Measurements from ENCODE around the gene SHISA7. TPM values are rescaled to one million over a fixed set of nuclear protein-coding genes. Genes with fewer than 3 reads are reported as not detected.

Gene SHISA7
- polyA plus RNA-seq, 1 of the 3 experiments (the other 2 are of a cell fraction), result 0.02 TPM

GRCh38 chr19:55387736-55388497 lies 55.2 kb downstream of the SHISA7 start:
- no peak for TF ChIP-seq NFIC (IDR thresholded peaks at IDR 0.05; ENCODE audit: borderline replicate concordance)
- no peak for TF ChIP-seq SIN3A (IDR thresholded peaks at IDR 0.05; ENCODE audit: borderline replicate concordance, low read depth, low read length)
- no peak for TF ChIP-seq CHD2 (IDR thresholded peaks at IDR 0.05; ENCODE audit: low read length, partially characterized antibody)
- TF ChIP-seq FOXM1 (IDR thresholded peaks at IDR 0.05; ENCODE audit: low read depth), result no peak
- no peak for TF ChIP-seq NRF1 (IDR thresholded peaks at IDR 0.05; ENCODE audit: low read depth, low read length)
- TF ChIP-seq EZH2phosphoT487 (IDR thresholded peaks at IDR 0.05; ENCODE audit: borderline replicate concordance, low read depth), result no peak
- TF ChIP-seq RAD21 (IDR thresholded peaks at IDR 0.05; ENCODE audit: low read length), result no peak
- no peak for TF ChIP-seq REST (IDR thresholded peaks at IDR 0.05; ENCODE audit: low read depth, low read length)
- Histone ChIP-seq H3K9me2 (no peaks in the 10 kb centered on the region), H4K20me1 (ENCODE audit: insufficient read depth) (peaks cover 65% of the 10 kb centered on the region), H2AFZ (ENCODE audit: low read depth) (no peak overlapping the region), H3K9ac (peak overlapping the region; percentile 97), H3K27ac (ENCODE audit: low read depth in 2 of 2, low read length in 1 of 2) (no peak overlapping the region; a peak in 1 of 4 replicates), H3K27me3 (ENCODE audit: insufficient read depth) (no peaks in the 10 kb centered on the region), H3K9me3 (no peaks in the 10 kb centered on the region), H3K36me3 (replicated peaks in 1 of 2; ENCODE audit: control insufficient read depth in 1 of 2, insufficient read depth in 2 of 2, low read length in 1 of 2) (peaks cover 43 to 45% of the 10 kb centered on the region in 2 experiments), H3K79me2 (ENCODE audit: insufficient read depth) (peaks cover 48% of the 10 kb centered on the region), H3K4me2 (peak overlapping the region; percentile 100), H3F3A (replicated peaks; ENCODE audit: insufficient read depth) (peaks cover 39% of the 10 kb centered on the region), H3K4me1 (ENCODE audit: control insufficient read depth in 1 of 2, insufficient read depth in 2 of 2, low read depth in 1 of 2, low read length in 1 of 2) (peaks cover 25 to 56% of the 10 kb centered on the region in 2 experiments; a peak in 3 of 4 replicates), H3K4me3 (ENCODE audit: low read depth in 2 of 2, low read length in 1 of 2) (peak overlapping the region; percentile 86 to 97)
- DNase-seq, result no peak
- ChIA-PET CTCF (interaction anchor here (1.2 to 5.3 kb wide), 5 partner anchors 12 to 246 kb away, joined by 3 to 22 read pairs (median 8); partner anchors contain the start of gene ZNF865), POLR2A (interaction anchor here (1.0 to 1.3 kb wide), 2 partner anchors 12 to 20 kb away, joined by 3 read pairs; no protein-coding TSS in a partner anchor)
- WGBS (ENCODE audit: low lambda C conversion rate), result 62% methylated on average over 14 of the region's 24 CpGs

- POLR2A ChIA-PET, result interaction anchor here (1.0 kb wide), 1 partner anchor 13 kb away, joined by 3 read pairs; no protein-coding TSS in a partner anchor
- WGBS (ENCODE audit: low lambda C conversion rate), result 0% methylated on average over 15 of the region's 33 CpGs
- H3F3A ChIP-seq (replicated peaks; ENCODE audit: insufficient read depth), result peaks cover 35% of the 10 kb centered on the region
- H3K9me2 ChIP-seq, result no peaks in the 10 kb centered on the region
- H3K27me3 ChIP-seq (ENCODE audit: insufficient read depth), result no peaks in the 10 kb centered on the region
- no peak overlapping the region for H2AFZ ChIP-seq (ENCODE audit: low read depth)
- H3K4me2 ChIP-seq, result peak overlapping the region; percentile 100
- peaks cover 40 to 43% of the 10 kb centered on the region in 2 experiments for H3K36me3 ChIP-seq (replicated peaks in 1 of 2; ENCODE audit: control insufficient read depth in 1 of 2, insufficient read depth in 2 of 2, low read length in 1 of 2)
- H3K4me1 ChIP-seq (ENCODE audit: control insufficient read depth in 1 of 2, insufficient read depth in 2 of 2, low read depth in 1 of 2, low read length in 1 of 2), result peaks cover 25 to 56% of the 10 kb centered on the region in 2 experiments; a peak in 3 of 4 replicates
- peak overlapping the region; percentile 97 for H3K9ac ChIP-seq
- no peak for DNase-seq
- peak overlapping the region; percentile 81 to 98; a peak in 2 of 4 replicates for H3K27ac ChIP-seq (ENCODE audit: low read depth in 2 of 2, low read length in 1 of 2)
- peaks cover 48% of the 10 kb centered on the region for H3K79me2 ChIP-seq (ENCODE audit: insufficient read depth)
- H3K4me3 ChIP-seq (ENCODE audit: low read depth in 2 of 2, low read length in 1 of 2), result peak overlapping the region; percentile 86 to 97
- peaks cover 56% of the 10 kb centered on the region for H4K20me1 ChIP-seq (ENCODE audit: insufficient read depth)
- peak; percentile 23; the same call in 1 of the 2 replicates for TF ChIP-seq MAX (IDR thresholded peaks at IDR 0.05; ENCODE audit: low read depth)
- no peak for TF ChIP-seq FOSL2 (IDR thresholded peaks at IDR 0.05; ENCODE audit: borderline replicate concordance, low read depth)
- TF ChIP-seq PBX3 (IDR thresholded peaks at IDR 0.05), result 0 out of 2 replicates have a peak, but pooled peaks have one; percentile 4
- peak; percentile 39 for TF ChIP-seq MXI1 (IDR thresholded peaks at IDR 0.05; ENCODE audit: low read depth, low read length)
- H3K9me3 ChIP-seq, result no peaks in the 10 kb centered on the region
- CTCF ChIA-PET, result interaction anchor here (0.7 to 5.3 kb wide), 4 partner anchors 32 to 245 kb away, joined by 3 to 22 read pairs (median 14); no protein-coding TSS in a partner anchor
Observed at GRCh38 chr19:55386493-55386971, 56.6 kb downstream of the SHISA7 start.
